NCI-H510A (cell line): ENCODE data around the gene GALNT9.
"Not testable (repeated sequence)": the region's sequence is repeated elsewhere in the genome, so short reads cannot be mapped to it uniquely, and the experiment has no call there.

Experiments used
- DNase-seq: peaks from one replicate; lab custom pipeline; 2025; lab: John Stamatoyannopoulos, UW

Gene GALNT9

GRCh38 chr12:132279184-132279889, 50.1 kb downstream of the GALNT9 start:
- no peak for DNase-seq

- no peak for DNase-seq
Measured at GRCh38 chr12:132278401-132279183, 50.8 kb downstream of the GALNT9 start.

- DNase-seq, result no peak
Measured at GRCh38 chr12:132277949-132278348, 51.4 kb downstream of the GALNT9 start.

- DNase-seq, result no peak
Measured at GRCh38 chr12:132277374-132277941, 51.9 kb downstream of the GALNT9 start.

GRCh38 chr12:132276827-132277373, 52.5 kb downstream of the GALNT9 start:
- no peak for DNase-seq

GRCh38 chr12:132276066-132276826, 53.1 kb downstream of the GALNT9 start:
- DNase-seq, result no peak

- no peak for DNase-seq
Measured at GRCh38 chr12:132275631-132276030, 53.8 kb downstream of the GALNT9 start.

GRCh38 chr12:132275110-132275531, 54.3 kb downstream of the GALNT9 start:
- no peak for DNase-seq

GRCh38 chr12:132273992-132274334, 55.4 kb downstream of the GALNT9 start:
- no peak for DNase-seq

GRCh38 chr12:132272711-132273110, 56.7 kb downstream of the GALNT9 start:
- DNase-seq, result no peak

GRCh38 chr12:132271755-132272092, 57.7 kb downstream of the GALNT9 start:
- DNase-seq, result no peak

GRCh38 chr12:132270969-132271754, 58.2 kb downstream of the GALNT9 start:
- no peak for DNase-seq

- DNase-seq, result no peak
Measured at GRCh38 chr12:132270516-132270915, 58.9 kb downstream of the GALNT9 start.

- DNase-seq, result no peak
Measured at GRCh38 chr12:132269271-132269968, 60.0 kb downstream of the GALNT9 start.

GRCh38 chr12:132268674-132269073, 60.7 kb downstream of the GALNT9 start:
- DNase-seq, result no peak

- DNase-seq, result no peak
Measured at GRCh38 chr12:132267873-132268272, 61.5 kb downstream of the GALNT9 start.

- DNase-seq, result no peak
Measured at GRCh38 chr12:132266802-132267201, 62.6 kb downstream of the GALNT9 start.

- DNase-seq, result no peak
Measured at GRCh38 chr12:132266370-132266769, 63.0 kb downstream of the GALNT9 start.

- DNase-seq, result not testable (repeated sequence)
Measured at GRCh38 chr12:132265822-132266221, 63.6 kb downstream of the GALNT9 start.

- no peak for DNase-seq
Measured at GRCh38 chr12:132265056-132265800, 64.2 kb downstream of the GALNT9 start.
